ENCODE results near the gene DST.
"Not testable (repeated sequence)": the region's sequence is repeated elsewhere in the genome, so short reads cannot be mapped to it uniquely, and the experiment has no call there.

DST gene

GRCh38 chr6:56661338-56661737 lies 18.6 kb upstream of the DST start:
- DNase-seq, result not testable (repeated sequence)

- no peak for DNase-seq
Measured at GRCh38 chr6:56660381-56660730, 17.7 kb upstream of the DST start.

- no peak for DNase-seq
Measured at GRCh38 chr6:56659721-56660380, 17.2 kb upstream of the DST start.

- no peak for DNase-seq
Measured at GRCh38 chr6:56658326-56658725, 15.6 kb upstream of the DST start.

- DNase-seq, result no peak
Measured at GRCh38 chr6:56657354-56657753, 14.7 kb upstream of the DST start.

- DNase-seq, result no peak
Measured at GRCh38 chr6:56656466-56656865, 13.8 kb upstream of the DST start.

- no peak for DNase-seq
Measured at GRCh38 chr6:56655996-56656395, 13.3 kb upstream of the DST start.

- DNase-seq, result no peak
Measured at GRCh38 chr6:56655249-56655648, 12.6 kb upstream of the DST start.

GRCh38 chr6:56652994-56653393 lies 10.3 kb upstream of the DST start:
- no peak for DNase-seq

GRCh38 chr6:56652231-56652630 lies 9.5 kb upstream of the DST start:
- no peak for DNase-seq

GRCh38 chr6:56650191-56650590 lies 7.5 kb upstream of the DST start:
- DNase-seq, result no peak

GRCh38 chr6:56649782-56650181 lies 7.1 kb upstream of the DST start:
- no peak for DNase-seq

- no peak for DNase-seq
Measured at GRCh38 chr6:56649053-56649769, 6.5 kb upstream of the DST start.

GRCh38 chr6:56647172-56647762 lies 4.6 kb upstream of the DST start:
- DNase-seq, result no peak

GRCh38 chr6:56644366-56644765 lies 1.7 kb upstream of the DST start:
- no peak for DNase-seq

GRCh38 chr6:56643379-56644089 lies 845 bp upstream of the DST start:
- DNase-seq, result no peak

GRCh38 chr6:56640374-56640773 lies 2.3 kb downstream of the DST start:
- no peak for DNase-seq

GRCh38 chr6:56638760-56639159 lies 3.9 kb downstream of the DST start:
- DNase-seq, result no peak

GRCh38 chr6:56637640-56638039 lies 5.0 kb downstream of the DST start:
- no peak for DNase-seq

GRCh38 chr6:56628105-56628504 lies 14.6 kb downstream of the DST start:
- DNase-seq, result no peak

GRCh38 chr6:56625356-56625755 lies 17.3 kb downstream of the DST start:
- no peak for DNase-seq

GRCh38 chr6:56624728-56625069 lies 18.0 kb downstream of the DST start:
- DNase-seq, result no peak

- no peak for DNase-seq
Measured at GRCh38 chr6:56624046-56624727, 18.5 kb downstream of the DST start.

Measured in CD4-positive, alpha-beta T cell treated with Interleukin-15 for 1 hour (primary cell).